ENCODE measurements around the gene TENT5A. TPM values are rescaled to one million over a fixed set of nuclear protein-coding genes. Genes with fewer than 3 reads are reported as not detected.

TENT5A gene
- total RNA-seq, 1 experiment from 2014 or later = 2.0 TPM

DNA sequence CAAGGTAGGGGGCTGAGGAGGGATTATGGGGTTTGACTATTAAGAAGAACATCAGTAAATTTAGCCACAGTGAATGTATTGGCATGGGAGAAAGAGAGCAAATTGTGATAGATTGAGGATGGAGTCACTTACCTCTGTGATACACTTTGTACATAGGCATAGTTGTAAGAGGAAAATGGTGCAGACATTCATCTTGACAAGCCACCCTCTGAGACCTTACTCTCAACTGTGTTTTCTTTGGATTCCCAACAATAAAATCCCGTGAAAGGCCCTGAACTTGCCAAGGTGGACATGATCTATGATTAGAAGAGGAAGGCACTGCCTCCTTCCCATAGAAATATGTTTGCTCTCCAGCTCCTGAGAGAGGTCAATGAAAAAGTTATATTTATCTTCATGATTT lies 18.6 kb upstream of the TENT5A start:
- DNase-seq = no peak
- ChIA-PET CTCF (no interaction called here), POLR2A (ENCODE audit: unreplicated experiment) (no interaction called here)
- Histone ChIP-seq H2AFZ (no peak overlapping the region), H3K4me2 (no peak overlapping the region), H3K9me2 (ENCODE audit: insufficient read depth) (no peaks in the 10 kb centered on the region), H3F3A (ENCODE audit: insufficient read depth, low read depth) (peaks cover 23% of the 10 kb centered on the region), H3K9me3 (ENCODE audit: insufficient read depth, low read depth) (no peaks in the 10 kb centered on the region), H3K79me2 (ENCODE audit: low read depth) (no peaks in the 10 kb centered on the region), H4K20me1 (ENCODE audit: insufficient read depth) (no peaks in the 10 kb centered on the region), H3K36me3 (ENCODE audit: low read depth) (no peaks in the 10 kb centered on the region), H3K4me1 (replicated peaks; ENCODE audit: insufficient read depth) (peaks cover 40% of the 10 kb centered on the region), H3K4me3 (no peak overlapping the region), H3K27me3 (ENCODE audit: insufficient read depth, low read depth) (no peaks in the 10 kb centered on the region), H3K27ac (no peak overlapping the region)
- BruUV-seq (replicated peaks) = no TSS peak
- no peak for TF ChIP-seq EZH2 (IDR thresholded peaks at IDR 0.05; ENCODE audit: low read depth)
- TF ChIP-seq, protein P1, sequence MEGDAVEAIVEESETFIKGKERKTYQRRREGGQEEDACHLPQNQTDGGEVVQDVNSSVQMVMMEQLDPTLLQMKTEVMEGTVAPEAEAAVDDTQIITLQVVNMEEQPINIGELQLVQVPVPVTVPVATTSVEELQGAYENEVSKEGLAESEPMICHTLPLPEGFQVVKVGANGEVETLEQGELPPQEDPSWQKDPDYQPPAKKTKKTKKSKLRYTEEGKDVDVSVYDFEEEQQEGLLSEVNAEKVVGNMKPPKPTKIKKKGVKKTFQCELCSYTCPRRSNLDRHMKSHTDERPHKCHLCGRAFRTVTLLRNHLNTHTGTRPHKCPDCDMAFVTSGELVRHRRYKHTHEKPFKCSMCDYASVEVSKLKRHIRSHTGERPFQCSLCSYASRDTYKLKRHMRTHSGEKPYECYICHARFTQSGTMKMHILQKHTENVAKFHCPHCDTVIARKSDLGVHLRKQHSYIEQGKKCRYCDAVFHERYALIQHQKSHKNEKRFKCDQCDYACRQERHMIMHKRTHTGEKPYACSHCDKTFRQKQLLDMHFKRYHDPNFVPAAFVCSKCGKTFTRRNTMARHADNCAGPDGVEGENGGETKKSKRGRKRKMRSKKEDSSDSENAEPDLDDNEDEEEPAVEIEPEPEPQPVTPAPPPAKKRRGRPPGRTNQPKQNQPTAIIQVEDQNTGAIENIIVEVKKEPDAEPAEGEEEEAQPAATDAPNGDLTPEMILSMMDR (conservative IDR thresholded peaks at IDR 0.05) = no peak
- intact Hi-C loops (cut with micrococcal nuclease; ENCODE audit: unreplicated experiment) = no loop called here

DNA sequence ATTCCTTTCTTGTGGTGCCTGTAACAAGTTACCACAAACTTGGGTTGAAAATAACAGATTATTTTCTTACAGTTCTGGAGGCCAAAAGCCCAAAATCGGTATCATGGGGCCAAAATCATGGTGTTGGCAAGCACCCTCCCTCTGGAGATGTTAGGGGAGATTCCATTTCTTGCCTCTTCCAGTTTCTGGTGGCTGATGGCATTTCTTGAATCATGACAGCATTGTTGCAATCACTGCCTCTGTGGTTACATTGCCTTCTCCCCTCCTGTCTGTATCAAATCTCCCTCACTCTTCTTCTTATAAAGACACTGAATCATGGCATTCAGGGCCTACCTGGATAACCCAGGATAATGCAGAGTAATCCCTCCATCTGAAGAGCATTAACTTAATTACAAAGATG lies 17.9 kb upstream of the TENT5A start:
- Histone ChIP-seq H3K4me2 (peak overlapping the region; percentile 7; the same call in 1 of the 2 replicates), H3K4me3 (no peak overlapping the region), H2AFZ (no peak overlapping the region), H4K20me1 (ENCODE audit: insufficient read depth) (no peaks in the 10 kb centered on the region), H3K27ac (no peak overlapping the region), H3K9me2 (ENCODE audit: insufficient read depth) (no peaks in the 10 kb centered on the region), H3K4me1 (replicated peaks; ENCODE audit: insufficient read depth) (peaks cover 46% of the 10 kb centered on the region), H3K27me3 (ENCODE audit: insufficient read depth, low read depth) (no peaks in the 10 kb centered on the region), H3F3A (ENCODE audit: insufficient read depth, low read depth) (peaks cover 26% of the 10 kb centered on the region), H3K36me3 (ENCODE audit: low read depth) (no peaks in the 10 kb centered on the region), H3K9me3 (ENCODE audit: insufficient read depth, low read depth) (no peaks in the 10 kb centered on the region), H3K79me2 (ENCODE audit: low read depth) (no peaks in the 10 kb centered on the region)
- ChIA-PET CTCF (no interaction called here), POLR2A (ENCODE audit: unreplicated experiment) (no interaction called here)
- no TSS peak for BruUV-seq (replicated peaks)
- DNase-seq = no peak
- intact Hi-C loops (cut with micrococcal nuclease; ENCODE audit: unreplicated experiment) = no loop called here
- TF ChIP-seq, protein P1 (conservative IDR thresholded peaks at IDR 0.05) = no peak
- TF ChIP-seq EZH2 (IDR thresholded peaks at IDR 0.05; ENCODE audit: low read depth) = no peak

DNA sequence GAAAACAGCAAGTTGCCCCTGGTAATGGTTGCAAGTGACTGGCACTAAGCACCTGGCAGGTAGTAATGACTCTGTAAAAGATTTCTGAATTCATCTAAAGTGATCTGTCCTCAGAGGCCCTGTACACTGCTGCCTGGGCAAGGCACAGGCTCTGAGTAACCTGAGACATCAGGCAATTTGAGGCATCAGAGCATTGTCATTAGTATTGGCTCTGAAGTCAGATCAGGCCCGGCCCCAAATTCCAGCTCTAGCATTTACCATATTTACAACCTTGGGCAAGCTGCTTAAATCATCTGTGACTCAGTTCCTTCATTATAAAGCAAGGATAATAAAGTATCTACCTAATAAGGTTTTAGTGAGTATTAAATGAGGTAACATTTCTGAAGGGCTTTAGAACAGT lies 17.3 kb upstream of the TENT5A start:
- Histone ChIP-seq H2AFZ (no peak overlapping the region), H3K4me2 (peak overlapping the region; percentile 7; the same call in 1 of the 2 replicates), H4K20me1 (ENCODE audit: insufficient read depth) (no peaks in the 10 kb centered on the region), H3K36me3 (ENCODE audit: low read depth) (no peaks in the 10 kb centered on the region), H3K27me3 (ENCODE audit: insufficient read depth, low read depth) (no peaks in the 10 kb centered on the region), H3F3A (ENCODE audit: insufficient read depth, low read depth) (peaks cover 26% of the 10 kb centered on the region), H3K4me3 (no peak overlapping the region), H3K79me2 (ENCODE audit: low read depth) (no peaks in the 10 kb centered on the region), H3K9me3 (ENCODE audit: insufficient read depth, low read depth) (no peaks in the 10 kb centered on the region), H3K4me1 (replicated peaks; ENCODE audit: insufficient read depth) (peaks cover 46% of the 10 kb centered on the region), H3K9me2 (ENCODE audit: insufficient read depth) (no peaks in the 10 kb centered on the region), H3K27ac (no peak overlapping the region)
- BruUV-seq (replicated peaks) = no TSS peak
- POLR2A ChIA-PET (ENCODE audit: unreplicated experiment) = no interaction called here
- CTCF ChIA-PET = no interaction called here
- peak in 1 of 2 experiments; percentile 51 for DNase-seq
- TF ChIP-seq, protein P1 (conservative IDR thresholded peaks at IDR 0.05) = no peak
- TF ChIP-seq EZH2 (IDR thresholded peaks at IDR 0.05; ENCODE audit: low read depth) = no peak
- intact Hi-C loops (cut with micrococcal nuclease; ENCODE audit: unreplicated experiment) = no loop called here

All from PC-9 (cell line).